ENCODE results near the gene PRKG1.

PRKG1 gene

DNA sequence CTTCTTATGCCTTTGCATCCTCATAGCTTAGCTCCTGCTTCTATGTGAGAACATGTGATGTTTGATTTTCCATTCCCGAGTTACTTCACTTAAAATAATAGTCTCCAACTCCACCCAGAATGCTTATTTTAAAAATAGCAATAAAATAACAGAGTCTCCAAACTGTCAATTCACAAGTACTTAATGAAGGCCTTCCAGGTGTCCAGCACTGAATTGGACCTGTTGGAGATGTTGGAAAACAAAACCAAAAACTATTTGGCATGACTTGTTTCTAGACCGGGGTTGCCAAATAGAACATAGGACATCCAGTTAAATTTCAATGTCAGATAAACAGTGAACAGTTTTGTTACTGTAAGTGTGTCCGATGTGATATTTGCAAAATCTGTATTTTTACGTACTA lies 1031.7 kb downstream of the PRKG1 start:
- no peak for DNase-seq
- in situ Hi-C loops (cut with MboI; ENCODE audit: low pct_unique_long_range_greater_than_20kb, low sequenced_read_pairs) = no loop called here

GRCh38 chr10:52106899-52107298 lies 1032.6 kb downstream of the PRKG1 start:
- no peak for DNase-seq
- in situ Hi-C loops (cut with MboI; ENCODE audit: low pct_unique_long_range_greater_than_20kb, low sequenced_read_pairs) = no loop called here

GRCh38 chr10:52108236-52108635 lies 1033.9 kb downstream of the PRKG1 start:
- in situ Hi-C loops (cut with MboI; ENCODE audit: low pct_unique_long_range_greater_than_20kb, low sequenced_read_pairs) = no loop called here
- no peak for DNase-seq

DNA sequence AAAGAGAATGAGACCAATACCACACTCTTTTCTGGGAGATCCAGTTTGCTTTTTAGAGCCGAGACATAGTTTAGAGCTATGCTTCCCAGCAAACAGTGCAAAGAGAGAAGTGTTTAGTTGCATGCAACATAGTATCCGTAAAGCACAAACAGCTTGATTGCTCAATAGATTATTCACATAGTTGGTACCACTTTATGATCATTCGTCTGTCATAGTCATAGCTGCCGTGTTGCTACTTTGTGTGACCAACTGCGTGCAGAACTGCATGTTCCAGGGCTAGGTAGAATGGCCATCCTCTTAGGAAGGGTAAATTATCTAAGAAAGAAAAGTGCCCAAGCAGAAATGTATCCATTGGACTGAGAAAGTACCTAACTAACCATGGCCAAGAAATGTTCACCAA lies 1036.3 kb downstream of the PRKG1 start:
- DNase-seq = no peak
- in situ Hi-C loops (cut with MboI; ENCODE audit: low pct_unique_long_range_greater_than_20kb, low sequenced_read_pairs) = no loop called here

GRCh38 chr10:52111101-52111891 lies 1037.0 kb downstream of the PRKG1 start:
- in situ Hi-C loops (cut with MboI; ENCODE audit: low pct_unique_long_range_greater_than_20kb, low sequenced_read_pairs) = no loop called here

DNA sequence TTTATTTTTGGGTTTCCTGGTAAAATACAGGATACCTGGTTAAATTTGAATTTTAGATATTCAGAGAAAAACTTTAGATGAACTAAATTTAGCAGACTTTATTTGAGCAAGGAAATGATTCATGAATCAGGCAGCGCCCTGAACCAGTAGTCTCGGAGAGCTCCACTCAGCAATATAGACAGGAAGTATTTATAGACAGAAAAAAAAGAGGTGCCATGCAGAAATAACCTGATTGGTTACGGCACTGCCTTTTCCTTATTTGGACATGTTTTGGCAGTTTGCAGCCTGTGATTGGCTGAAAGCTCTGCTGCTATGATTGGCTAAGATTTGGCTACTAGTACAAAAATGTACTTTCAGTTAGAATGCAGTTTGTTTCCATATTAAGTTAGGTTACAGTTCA lies 1041.5 kb downstream of the PRKG1 start:
- in situ Hi-C loops (cut with MboI; ENCODE audit: low pct_unique_long_range_greater_than_20kb, low sequenced_read_pairs) = no loop called here
- DNase-seq = no peak

More at GRCh38 chr10:52111101-52111891, 1037.0 kb downstream of the PRKG1 start:
- no peak for DNase-seq

GRCh38 chr10:52119507-52119906 lies 1045.2 kb downstream of the PRKG1 start:
- in situ Hi-C loops (cut with MboI; ENCODE audit: low pct_unique_long_range_greater_than_20kb, low sequenced_read_pairs) = no loop called here

DNA sequence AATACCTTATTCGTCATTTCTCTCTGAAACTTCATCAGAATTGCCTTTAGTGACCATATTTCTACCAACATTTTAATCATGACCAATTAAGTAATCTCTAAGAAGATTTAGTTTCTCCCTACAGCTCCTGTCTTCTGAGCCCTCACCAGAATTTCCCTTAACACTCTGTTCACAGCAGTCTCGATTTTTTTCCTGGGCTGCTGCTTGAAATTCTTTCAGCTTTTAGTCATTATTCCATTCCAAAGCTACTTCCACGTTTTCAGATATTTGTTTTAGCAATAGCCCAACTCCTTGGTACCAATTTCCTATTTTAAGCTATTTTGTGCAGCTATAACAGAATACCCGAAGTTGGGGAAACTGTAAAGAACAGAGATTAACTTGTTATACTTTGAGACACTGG lies 1047.4 kb downstream of the PRKG1 start:
- DNase-seq = no peak
- in situ Hi-C loops (cut with MboI; ENCODE audit: low pct_unique_long_range_greater_than_20kb, low sequenced_read_pairs) = no loop called here

More at GRCh38 chr10:52119507-52119906, 1045.2 kb downstream of the PRKG1 start:
- DNase-seq = no peak

- DNase-seq = no peak
- in situ Hi-C loops (cut with MboI; ENCODE audit: low pct_unique_long_range_greater_than_20kb, low sequenced_read_pairs) = no loop called here
Measured at GRCh38 chr10:52128056-52128683, 1053.9 kb downstream of the PRKG1 start.

GRCh38 chr10:52129410-52130178 lies 1055.3 kb downstream of the PRKG1 start:
- DNase-seq = no peak

DNA sequence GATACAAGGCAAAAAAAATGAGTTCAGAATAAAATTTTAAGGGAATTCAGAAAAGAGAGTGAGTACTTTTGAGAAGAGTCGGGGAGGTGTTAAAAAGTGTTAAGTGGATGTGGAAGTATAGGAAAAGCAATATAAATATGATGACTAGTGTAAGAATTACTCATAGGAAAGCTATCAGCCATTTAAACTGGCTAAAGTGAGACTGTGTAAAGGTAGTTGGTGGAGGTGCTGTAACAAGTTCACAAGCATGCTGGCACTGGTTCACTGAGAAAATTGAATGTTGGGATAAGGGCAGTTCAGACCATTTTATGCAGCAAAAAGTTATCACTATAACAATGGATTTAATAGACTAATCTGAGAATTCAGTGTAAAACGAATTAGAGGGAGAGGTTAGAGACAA lies 1060.8 kb downstream of the PRKG1 start:
- in situ Hi-C loops (cut with MboI; ENCODE audit: low pct_unique_long_range_greater_than_20kb, low sequenced_read_pairs) = no loop called here

More at GRCh38 chr10:52129410-52130178, 1055.3 kb downstream of the PRKG1 start:
- in situ Hi-C loops (cut with MboI; ENCODE audit: low pct_unique_long_range_greater_than_20kb, low sequenced_read_pairs) = no loop called here

DNA sequence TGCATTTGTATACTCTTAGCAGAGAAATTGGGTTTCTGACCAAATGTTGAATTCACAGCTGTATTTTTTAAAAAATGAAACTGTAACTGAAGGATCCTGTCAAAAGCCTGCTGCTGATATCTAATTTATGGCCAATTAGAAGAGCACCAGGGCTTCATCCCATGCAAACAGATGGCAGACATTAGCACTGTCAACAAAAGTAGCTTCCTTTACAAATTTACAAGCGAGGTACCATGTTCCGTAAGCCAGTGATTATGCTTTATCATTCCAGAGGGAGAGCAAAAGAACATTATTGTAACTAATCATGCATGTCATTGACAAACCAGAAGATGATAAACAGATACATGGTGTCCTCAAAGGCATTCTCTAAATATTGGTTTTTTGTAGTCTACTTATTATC lies 1062.6 kb downstream of the PRKG1 start:
- no peak for DNase-seq
- in situ Hi-C loops (cut with MboI; ENCODE audit: low pct_unique_long_range_greater_than_20kb, low sequenced_read_pairs) = no loop called here

More for the DNA sequence above, 1060.8 kb downstream of the PRKG1 start:
- no peak for DNase-seq

- in situ Hi-C loops (cut with MboI; ENCODE audit: low pct_unique_long_range_greater_than_20kb, low sequenced_read_pairs) = no loop called here
- no peak for DNase-seq
Measured at GRCh38 chr10:52143338-52143737, 1069.1 kb downstream of the PRKG1 start.

DNA sequence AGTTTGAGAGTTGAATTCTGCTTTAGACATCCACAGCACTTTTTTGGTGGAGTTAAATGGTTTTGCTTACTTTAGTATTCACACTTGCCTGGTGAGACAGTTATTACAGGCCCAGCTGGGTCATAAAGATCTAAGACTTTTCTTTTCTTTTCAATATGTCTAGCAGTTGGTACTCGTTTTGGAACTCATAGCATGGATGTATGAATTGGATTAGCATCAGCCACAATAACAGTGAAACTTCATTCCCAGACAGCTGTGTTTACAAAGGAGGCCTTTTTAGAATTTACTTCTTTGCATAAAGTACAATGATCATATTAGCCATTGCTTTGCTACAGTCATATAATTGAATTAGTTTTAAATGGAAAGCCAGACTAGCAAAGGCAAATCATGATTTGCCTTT lies 1071.3 kb downstream of the PRKG1 start:
- DNase-seq = no peak
- in situ Hi-C loops (cut with MboI; ENCODE audit: low pct_unique_long_range_greater_than_20kb, low sequenced_read_pairs) = no loop called here

DNA sequence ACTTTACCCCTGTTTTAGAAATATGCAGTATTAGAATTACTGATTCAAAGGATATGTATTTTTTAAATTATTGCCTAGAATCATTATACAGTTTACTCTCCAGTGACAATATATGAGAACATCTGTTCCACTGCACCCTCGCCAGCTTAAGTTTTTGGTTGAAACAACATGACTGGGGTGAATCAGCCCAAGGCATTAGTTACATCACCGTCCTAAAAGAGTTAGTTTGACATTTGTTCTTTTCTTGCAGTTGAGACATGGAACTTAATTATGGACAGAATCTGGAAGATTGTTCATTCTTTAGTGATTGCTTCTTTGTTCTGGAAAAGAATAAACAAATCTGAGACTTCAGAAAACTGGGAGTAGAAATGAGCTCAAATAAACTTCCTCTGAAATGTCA lies 1072.5 kb downstream of the PRKG1 start:
- no peak for DNase-seq
- in situ Hi-C loops (cut with MboI; ENCODE audit: low pct_unique_long_range_greater_than_20kb, low sequenced_read_pairs) = no loop called here

DNA sequence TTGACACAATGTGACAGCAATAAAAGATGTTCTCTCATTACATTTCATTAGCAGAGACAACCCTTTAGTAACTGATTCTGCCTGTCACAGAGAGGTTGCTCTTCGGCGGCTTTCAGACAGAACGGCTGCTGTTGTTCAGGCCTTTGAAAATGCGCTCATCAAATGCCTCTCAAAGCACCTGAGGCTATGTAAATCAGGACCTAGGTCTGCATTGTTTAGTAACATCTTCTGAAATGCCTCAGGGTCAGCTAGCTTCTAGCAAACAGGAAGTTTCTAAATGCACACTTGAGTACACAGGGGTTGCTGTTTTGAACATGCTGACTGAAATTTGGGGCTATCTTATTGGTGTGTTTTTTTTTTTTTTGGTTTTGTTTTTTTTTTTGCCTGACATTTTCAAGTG lies 1096.5 kb downstream of the PRKG1 start:
- DNase-seq = no peak

GRCh38 chr10:52172581-52172980 lies 1098.3 kb downstream of the PRKG1 start:
- in situ Hi-C loops (cut with MboI; ENCODE audit: low pct_unique_long_range_greater_than_20kb, low sequenced_read_pairs) = no loop called here
- DNase-seq = no peak

More for the DNA sequence above, 1096.5 kb downstream of the PRKG1 start:
- in situ Hi-C loops (cut with MboI; ENCODE audit: low pct_unique_long_range_greater_than_20kb, low sequenced_read_pairs) = no loop called here

DNA sequence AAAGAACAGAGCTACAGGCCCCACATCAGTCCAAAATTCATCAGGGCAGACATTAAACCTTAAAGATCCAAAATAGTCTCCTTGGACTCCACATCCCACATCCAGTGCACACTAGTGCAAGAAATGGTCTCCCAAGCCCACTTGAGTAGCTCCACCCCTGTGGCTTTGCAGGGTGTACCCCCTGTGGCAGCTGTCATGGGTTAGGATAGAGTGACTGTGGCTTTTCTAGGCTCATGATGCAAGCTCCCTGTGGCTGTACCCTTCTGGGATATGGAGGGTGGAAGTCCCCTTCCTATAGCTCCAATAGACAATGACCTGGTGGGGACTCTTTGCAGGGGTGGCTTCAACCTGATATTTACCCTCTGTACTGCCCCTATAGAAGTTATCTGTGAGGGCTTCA lies 1111.0 kb downstream of the PRKG1 start:
- in situ Hi-C loops (cut with MboI; ENCODE audit: low pct_unique_long_range_greater_than_20kb, low sequenced_read_pairs) = no loop called here
- no peak for DNase-seq

GRCh38 chr10:52187521-52188258 lies 1113.4 kb downstream of the PRKG1 start:
- DNase-seq = no peak
- in situ Hi-C loops (cut with MboI; ENCODE audit: low pct_unique_long_range_greater_than_20kb, low sequenced_read_pairs) = no loop called here

Measured in KBM-7 (cell line).